ENCODE measurements around the gene PTPRZ1.

PTPRZ1 gene

DNA sequence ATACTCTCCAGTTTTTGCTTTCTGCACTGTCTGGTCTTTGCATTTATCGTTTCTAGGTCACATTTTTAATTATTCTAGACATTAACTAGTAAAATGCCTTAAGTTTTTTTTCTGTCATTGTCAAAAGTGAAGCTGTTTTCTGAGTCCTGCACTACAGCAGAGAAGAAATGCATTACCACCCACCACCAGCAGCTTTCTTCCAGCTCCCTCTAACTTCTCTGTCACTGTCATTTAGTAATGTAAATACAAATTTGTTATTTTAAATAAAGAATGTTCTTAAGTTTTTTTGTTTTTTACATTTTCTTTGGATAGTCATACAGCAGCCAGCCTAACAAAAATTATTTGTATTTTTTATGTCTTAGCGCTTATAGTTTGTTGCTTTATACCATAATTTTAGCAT, 18.8 kb downstream of the PTPRZ1 start:
- DNase-seq, result no peak

DNA sequence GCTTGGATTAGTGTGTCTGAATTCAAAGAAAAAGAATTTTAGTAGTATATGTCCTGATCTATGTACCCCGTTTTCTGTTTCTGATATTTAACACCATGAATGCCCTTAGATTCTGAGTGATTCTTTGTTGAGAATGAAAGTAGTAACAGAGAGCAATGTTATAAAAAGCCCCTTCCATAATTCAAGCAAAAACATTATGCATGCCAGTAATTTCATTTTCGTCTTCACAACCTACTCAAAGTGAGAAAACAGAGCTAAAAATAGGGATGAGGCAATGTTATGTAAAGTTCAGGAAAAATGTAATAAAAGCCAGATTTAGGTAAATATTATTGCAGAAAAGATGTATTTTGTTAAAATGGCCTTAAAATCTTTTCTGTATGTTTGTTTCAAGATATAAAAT, 28.1 kb downstream of the PTPRZ1 start:
- no peak for DNase-seq

DNA sequence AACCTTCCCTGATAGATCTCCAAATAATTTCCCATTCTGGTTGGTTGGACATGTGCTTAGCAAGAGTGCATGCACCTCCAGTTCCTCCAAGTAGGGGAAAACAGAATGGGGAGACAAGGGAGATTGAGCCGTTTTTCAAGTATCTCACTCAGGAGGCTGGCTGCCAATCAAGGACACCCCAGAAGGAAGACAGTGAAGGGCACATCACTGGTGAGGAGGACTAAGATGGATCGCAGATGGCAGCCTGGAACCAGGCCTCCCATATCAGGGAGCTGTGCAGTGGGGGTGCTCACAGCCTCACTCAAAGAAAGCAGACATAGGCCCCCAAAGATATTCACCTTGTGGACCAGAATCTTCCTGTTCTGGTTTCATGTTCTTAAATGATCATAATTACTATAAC, 31.2 kb downstream of the PTPRZ1 start:
- no peak for DNase-seq

DNA sequence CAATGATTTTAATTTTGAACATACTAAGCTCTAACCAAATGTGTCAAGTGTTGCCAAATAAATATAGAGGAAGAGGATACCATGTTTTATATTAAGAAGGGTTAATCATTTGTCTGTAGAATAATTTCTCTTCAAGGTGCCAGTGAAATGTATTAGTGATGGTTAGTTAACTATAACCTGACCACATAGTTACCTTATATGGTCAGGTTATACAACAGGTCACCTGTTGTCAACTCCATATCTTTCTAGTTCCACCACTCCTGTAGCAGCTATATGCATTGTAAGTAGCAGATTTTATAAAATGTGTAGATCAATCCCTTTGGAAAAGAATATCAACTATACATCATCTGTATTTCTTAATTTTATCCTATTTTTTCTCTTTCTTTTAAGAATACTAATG, 35.1 kb downstream of the PTPRZ1 start:
- DNase-seq, result no peak

DNA sequence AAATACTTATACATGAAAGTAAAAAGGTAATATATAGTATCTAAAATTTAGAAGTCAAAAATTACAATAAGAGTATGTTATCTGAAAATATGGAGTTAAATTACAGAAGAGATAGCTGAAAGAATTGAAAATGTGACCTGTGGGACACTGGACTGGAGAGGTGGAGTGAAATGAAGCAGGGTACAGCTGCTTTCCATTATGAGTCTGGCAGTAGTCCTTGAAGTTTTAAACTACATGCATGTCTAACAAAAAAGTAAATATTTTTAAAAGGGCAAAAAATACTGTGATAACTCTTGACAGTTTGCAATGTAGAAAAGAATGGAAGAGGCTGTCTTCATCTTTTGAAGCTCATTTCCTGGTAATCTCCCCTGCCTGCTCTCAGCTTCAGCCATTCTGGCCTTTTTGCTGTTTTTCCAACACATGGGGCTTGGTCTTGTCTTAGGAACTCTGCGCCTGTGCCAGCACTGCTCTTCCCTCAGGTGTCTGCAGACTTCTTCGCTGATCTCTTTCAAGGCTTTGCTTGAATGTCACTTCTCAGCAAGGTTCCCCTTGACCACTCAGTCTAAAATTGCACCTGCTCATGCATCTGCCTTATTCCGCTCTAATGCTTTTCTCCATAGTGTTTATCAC, 36.9 kb downstream of the PTPRZ1 start:
- DNase-seq, result no peak

DNA sequence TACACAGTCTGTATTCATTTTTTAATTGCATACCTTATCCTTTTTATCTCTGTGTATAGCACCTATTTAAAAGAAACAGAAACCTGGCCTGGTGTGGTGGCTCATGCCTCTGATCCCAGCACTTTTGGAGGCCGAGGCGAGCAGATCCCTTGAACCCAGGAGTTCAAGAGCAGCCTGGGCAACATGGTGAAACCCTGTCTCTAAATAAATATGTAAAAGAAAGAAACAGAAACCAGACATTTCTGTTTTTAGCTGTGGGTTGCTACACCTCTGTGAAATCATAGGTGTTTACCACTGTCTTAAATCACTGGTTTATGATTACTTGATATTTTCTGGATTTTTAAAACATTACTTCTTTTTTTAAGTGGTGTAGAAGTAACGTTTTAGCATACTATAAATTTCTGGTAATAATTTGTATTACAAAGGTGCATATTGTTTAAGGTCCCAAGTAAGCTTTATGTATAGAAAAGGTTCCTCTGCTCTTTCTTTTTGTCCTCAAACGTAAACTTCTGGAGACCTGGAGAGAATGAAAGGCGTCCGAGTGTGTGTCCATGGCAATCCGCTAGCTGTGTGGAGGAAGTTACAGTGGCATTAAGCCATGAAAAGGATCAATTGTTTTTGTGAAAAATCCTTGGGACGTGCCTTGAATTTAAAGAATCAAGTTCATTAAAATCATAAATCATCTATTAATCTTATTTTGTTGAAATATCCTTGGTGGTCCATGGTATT, 41.1 kb downstream of the PTPRZ1 start:
- DNase-seq, result no peak

DNA sequence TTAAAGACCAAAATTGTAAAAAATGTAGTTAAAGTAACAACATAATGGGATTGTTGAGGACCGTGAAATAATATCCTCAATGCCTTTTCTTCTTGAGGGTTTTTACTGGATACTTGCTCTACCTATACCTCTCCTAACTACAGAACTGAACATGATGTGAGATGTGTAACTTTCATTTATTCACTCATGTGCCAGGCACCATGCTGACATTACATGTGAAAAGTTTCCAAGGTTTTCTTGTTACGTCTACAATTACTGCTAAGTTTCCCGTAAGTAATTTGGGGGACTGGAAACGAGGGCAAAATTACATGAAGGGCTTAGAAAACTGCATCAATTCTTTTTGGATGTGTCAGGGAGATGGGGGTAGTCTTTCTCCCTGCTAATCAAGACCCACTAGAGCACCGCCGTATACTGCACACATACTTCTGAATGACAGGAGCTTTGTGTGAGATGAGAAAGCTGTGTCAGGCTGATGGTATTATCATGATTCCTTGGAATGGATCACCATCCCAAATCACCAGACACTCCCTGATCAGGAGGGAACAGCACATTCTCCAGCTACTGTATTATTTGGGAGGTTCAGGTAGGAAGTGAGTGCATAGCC, 41.8 kb downstream of the PTPRZ1 start:
- no peak for DNase-seq

DNA sequence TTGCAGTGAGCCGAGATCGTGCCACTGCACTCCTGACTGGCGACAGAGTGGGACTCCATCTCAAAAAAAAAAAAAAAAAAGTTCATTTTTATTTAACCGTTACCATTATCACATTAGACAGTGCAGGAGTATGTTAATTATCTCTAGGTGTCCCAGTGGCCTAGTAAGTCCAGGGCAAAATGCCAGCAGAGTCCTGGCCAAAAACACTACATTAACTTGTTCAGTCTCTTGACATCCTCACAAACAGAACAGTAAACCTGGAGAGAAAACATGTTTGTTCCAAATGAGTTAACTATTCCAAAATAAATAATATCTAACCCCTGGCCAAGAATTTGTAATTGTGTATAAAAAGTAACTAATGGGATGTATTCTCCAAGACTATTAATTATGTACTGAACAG, 43.2 kb downstream of the PTPRZ1 start:
- DNase-seq, result peak in 1 of 14 donors; percentile 12

DNA sequence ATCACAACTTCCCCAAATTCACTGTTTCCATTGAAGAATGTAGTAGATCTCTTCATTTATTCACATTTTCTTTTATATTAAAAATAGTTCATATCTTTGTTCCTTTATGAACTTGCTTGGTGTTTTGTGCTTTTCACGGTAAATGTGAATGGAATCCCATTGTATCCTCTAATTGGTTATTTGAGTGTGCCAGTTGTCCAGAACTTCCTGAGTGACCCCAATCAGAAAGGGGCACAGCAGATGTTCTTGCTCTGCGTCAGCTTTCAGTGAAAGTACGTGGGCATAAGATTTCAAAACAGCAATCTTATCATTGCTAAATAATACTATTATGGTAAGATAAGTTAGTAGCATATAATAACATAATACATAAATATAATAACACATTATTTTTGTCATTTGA, 47.0 kb downstream of the PTPRZ1 start:
- no peak for DNase-seq

DNA sequence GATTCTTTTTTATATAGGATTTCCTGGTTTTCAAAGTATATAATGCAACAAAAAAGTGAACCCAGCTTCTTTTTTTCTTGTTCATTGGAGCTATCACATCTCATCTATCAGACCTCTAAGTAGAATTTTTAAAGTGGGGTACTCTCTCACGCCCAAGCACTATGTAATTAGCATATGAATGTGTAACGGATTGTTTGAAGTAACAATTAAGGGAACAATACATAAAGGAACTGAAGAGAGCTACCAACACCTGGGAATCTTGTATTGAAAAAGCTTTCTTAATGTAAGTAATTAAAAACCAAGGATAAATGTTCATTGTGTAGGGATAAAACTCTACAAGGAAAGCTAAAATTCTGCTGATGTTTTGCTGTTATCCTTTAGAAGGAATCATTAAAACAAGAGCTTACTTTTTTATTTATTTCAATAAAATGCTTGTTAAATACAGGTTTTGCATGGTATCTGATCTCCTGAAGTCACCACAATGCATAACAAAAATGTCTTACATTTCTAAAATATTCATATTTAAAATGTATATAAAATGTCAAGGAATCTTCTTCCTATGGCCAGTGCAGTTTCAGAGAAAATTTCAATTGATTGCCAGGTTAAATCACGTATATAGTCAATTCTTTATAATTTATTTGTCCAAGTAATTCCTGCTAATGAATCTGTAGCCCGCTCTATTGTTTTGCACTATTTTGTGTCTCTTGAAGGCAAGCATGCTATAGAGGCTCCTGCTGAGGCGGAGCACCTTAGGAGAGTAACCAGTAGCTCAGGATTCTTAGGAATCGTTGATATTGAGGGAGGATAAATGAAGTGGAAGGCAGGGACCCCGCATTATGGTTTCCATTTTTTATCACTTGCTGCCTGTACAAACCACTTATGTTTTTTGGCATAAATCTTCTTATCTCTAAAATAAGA, 51.6 kb downstream of the PTPRZ1 start:
- no peak for DNase-seq

DNA sequence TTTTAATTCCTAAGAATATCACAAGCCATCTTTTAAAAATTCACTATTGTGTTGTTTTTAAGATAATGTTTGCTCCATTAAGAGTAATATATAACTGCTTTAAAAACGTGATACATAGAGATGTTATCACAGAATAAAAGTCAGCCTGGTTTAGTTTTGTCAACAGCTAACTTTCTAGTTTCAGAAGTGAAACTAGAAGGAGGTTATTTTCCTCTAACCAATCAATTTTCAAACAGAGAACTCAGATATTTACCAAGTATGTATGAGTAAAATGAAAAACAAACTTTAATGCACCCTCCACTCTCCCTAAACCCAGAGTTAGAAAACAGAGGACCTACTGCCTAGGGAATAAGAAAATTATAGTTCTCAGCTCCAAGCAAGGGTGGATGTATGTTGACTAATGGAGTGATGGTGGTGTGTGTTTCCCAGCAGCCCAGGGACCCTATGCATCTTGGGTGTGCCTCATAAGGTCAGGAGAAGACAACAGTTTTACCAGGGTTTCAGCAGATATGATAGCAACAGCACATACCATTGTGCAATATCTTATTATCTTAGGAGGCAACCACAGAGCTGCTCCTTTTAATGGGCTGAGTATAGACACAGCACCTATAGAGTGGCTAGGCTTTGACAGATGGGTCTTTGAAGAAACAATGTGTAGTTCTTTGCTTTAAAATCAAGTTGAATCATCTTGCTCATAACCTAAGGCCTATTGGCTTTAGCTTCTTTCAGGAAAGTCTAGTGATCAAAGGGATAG, 58.4 kb downstream of the PTPRZ1 start:
- DNase-seq, result no peak

DNA sequence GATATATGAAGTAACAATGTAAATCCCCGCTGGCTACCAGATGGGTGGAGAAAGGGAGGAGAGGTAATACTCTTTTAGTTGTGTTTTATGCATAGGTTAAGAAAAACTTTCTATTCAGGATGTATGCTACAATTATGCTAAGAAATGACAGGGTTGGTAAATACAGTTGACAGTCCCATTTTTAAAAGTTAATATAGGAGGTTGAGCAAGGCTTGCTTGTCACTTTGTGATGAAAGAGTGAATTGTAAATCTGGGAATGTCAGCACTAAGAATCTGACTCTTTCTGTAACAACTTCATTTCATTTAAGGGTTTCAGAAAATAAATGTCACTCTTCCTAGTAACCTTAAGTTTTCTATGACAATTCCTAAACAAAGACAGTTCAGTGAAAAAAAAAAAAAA, 59.8 kb downstream of the PTPRZ1 start:
- no peak for DNase-seq

DNA sequence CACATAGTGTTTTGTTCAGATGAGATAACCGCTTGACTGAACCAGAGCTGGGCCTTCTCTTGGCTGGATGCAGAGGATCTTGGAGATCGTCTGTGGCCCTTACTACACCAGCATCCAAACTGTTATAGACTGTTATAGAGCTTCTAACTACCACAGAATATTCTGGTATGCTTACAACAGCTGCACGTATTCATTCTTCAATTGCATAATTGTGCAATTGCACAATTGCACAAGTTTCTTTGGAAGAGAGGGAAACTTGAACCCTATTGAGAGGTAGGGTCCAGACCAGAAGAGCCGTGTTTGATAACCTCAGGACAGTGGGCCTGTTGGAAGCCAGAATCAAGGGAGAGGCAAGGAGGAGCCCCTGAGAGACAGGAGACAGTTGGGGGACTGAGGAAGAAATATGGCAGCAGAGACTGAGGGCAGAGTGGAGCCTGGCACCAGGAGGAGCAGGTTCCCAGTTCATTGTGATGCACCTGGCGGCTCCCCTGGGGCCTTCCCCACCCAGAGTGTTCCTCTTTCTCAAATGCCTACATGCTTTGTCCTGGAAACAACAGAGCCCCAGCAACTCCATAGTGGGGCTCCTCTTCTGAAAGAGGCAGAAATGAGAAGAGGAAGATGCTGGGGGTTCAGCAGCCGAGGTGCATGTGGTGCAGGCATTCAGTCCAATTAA, 64.1 kb downstream of the PTPRZ1 start:
- DNase-seq, result no peak

DNA sequence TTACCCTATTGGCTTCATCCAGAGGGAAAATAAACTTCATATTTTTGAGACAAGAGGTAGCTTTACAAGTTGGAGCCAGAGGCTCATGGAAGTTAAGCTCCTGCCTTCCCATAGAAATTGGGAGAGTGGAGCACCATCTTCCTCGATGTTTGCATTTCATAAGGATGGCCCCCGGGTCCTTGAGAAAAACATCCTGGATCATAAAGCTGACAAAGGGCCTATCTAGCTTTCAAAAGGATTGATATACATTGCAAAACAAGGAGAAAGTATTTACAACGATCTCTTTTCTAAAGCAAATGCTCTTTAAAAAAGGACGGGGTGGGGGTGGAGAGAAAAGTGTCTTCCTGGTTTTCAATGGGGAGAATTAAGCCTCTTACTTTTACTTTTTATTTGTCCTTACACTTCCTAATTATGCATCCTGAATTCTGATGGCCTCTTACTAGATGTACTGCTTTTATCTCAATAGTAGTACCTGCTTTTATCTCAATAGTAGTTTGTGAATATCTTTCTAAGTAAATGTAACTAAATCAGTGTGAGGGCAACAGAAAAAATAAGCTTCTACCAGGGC, 65.6 kb downstream of the PTPRZ1 start:
- no peak for DNase-seq

DNA sequence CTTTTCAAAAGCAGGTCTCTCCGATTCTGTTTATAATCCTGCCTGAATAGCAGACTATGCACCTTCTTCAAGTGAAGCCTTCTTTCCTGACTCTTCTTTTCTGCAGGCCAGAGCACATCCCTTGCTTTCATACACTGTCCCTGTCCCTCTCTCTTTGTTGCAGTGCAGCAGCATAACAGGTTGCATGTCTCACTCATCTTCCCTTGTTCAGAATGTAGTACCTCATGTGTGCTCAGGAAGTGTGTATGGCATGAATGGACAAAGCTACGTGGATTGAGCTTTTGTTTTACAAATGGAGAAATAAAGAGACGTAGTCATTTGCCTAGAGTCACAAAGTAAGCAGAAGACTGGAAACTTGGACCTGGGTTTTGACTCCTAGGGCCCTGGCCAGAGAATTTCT, 68.0 kb downstream of the PTPRZ1 start:
- DNase-seq, result no peak

DNA sequence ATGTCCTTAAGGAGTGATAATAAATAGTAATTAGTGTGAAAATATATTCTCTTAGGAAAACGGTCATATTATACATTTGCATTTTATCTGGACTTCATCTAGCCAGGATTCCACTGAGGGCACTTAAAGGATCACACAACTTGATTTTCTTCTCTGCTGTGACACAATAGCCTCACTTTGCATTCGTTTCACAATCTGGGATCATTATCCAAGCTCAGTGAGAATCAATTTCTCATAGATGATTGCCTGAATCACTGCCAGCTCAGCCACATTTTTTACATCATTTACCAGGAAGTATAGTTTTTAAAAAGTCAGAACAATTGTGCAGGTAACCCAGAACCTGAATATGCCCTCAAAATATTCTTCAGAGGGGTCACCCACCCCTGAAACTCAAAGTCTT, 68.9 kb downstream of the PTPRZ1 start:
- DNase-seq, result no peak

DNA sequence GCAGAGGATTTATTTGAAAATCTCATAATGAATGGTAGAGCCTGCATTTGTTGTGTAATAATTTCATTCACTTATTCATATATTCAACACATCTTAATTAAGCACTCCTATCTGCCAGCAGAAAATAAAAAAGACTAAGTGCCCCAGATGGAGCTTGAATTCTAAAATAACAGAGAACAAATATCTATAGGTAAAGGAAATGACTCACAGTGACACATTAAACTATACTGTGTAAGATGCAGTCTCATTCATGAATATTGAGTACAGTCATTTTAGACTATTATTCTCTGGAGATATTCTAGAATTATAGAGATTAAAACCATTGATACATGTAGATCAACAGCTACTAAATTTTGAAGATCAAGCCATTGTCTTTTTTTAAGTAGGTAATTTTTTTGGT, 72.1 kb downstream of the PTPRZ1 start:
- DNase-seq, result no peak

DNA sequence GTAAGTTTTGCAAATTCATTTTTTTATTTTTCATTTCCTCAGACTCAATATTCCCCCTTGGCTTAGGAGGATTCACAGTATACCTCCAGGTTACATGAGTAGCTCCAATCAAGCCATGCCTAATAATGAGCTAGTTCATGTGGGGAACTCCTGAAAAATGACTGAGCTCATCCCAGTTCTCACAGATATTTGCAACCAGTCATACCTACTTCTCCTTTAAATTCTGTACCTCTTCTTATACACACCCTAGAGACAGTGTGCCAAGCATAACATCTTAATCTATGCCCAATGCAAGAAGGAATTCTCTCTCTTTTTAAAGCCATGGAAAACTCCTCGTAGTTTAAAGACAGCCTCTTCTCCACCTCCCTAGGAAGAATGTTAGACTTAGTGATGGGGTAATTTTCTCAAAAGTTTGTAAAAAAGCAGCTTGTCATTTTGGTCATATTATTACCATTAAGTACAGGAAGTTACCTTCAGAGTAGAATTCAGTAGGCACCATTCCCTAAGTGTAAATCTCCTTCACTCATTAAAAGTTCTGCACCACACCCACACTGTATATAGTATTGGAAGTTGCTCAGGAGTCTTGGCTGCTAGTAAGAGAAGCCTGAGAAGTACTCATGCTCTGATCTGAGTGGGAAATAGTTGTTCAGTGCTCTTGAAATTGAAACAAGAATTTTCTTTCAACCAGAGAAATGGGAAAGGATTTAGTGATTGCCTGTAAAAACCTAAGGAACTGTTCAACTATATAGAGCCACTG, 72.7 kb downstream of the PTPRZ1 start:
- DNase-seq, result no peak

DNA sequence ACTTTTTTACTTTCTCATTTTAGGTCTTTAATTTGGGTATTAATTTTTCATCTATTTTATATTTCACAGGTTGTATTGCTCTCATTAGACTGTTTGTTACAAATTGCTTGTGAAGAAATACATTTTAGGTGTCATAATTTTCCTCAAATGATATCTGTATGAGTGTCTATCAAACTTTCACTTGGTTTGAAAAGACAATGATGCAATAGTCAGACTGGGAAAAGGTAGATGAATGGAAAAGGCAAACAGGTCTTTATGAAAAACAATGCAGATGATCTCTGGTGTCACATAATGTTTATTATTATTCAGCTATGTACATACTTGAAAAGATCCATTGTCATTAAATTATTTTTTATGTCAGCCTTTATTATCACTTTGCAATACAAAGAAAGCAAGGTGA, 80.2 kb downstream of the PTPRZ1 start:
- DNase-seq, result no peak

DNA sequence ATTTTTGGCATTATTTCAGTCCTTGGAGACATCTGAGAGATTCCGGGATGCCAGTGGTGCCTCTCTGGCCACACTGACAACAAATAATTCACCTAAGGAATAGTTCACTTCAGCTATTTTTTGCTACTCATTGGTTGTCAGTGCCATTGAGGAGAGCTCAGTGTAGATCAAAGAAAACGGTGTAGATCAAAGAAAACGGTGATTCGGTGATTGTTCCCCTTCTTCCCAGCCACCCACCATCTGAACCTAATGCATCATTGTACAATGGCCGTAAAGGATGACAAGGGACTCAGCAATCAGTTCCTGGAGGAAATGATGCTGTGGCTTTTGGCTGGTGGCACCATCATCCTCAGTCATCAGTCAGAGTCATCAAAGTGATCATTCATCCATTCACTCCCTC, 80.6 kb downstream of the PTPRZ1 start:
- no peak for DNase-seq

DNA sequence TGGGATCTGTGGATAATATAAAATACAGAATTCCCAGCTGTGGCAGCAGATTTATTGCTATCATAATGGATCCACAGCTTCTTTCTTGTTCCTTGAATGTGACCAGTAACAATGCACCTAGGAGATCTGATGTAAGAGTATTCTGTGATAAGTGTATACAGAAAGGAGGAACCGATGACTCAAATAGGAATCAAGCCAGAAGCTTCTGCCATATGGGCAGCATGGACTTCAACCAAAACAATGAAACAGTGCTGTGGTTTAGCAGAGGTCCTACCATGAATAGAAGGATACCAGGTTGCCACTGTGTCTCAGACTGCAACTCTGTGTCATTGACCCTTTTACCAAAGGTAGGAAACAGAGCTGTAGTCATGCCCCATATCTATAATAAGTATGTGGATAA, 81.8 kb downstream of the PTPRZ1 start:
- no peak for DNase-seq

Measured in C1 segment of cervical spinal cord (tissue), 14 donors.